RKO (cell line): ENCODE results near the gene SLC25A33.

Experiments used
- DNase-seq: peaks from one replicate; pipeline ENCODE4 v3.0.0-alpha.2; 2016; ENCODE audit warnings: low spot score

SLC25A33 gene

DNA sequence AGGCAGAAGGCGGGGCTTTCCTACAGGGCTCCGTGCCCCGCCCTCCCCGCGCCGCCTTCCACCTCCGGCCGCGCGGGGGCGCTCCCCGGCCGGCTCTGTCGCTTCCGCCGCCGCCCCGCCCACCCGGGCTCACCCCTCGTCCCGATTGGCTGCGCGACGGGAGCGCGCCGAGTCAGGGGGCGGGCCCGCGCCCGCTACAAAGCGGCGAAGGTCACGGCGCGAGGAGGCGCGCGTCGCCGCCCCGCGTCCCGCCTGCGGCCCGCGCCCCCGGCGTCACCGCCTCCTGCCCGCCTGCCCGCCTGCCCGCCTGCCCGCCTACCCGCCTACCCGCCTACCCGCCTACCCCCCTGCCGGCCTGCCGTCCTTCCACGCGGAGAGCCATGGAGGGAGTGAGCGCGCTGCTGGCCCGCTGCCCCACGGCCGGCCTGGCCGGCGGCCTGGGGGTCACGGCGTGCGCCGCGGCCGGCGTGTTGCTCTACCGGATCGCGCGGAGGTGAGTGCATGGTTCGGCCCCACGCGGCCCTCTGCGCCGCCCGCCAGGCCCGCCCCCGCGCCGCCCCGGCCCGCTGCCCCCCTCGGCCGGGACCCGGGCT, 49.4 kb downstream of the SLC25A33 start, which contains the start of gene TMEM201:
Gene TMEM201, plus strand, starts transcription at position 361 of the 593 bp plus-strand sequence. Its CDS starts 20 bp downstream, at position 381.
- peak; percentile 89 for DNase-seq

DNA sequence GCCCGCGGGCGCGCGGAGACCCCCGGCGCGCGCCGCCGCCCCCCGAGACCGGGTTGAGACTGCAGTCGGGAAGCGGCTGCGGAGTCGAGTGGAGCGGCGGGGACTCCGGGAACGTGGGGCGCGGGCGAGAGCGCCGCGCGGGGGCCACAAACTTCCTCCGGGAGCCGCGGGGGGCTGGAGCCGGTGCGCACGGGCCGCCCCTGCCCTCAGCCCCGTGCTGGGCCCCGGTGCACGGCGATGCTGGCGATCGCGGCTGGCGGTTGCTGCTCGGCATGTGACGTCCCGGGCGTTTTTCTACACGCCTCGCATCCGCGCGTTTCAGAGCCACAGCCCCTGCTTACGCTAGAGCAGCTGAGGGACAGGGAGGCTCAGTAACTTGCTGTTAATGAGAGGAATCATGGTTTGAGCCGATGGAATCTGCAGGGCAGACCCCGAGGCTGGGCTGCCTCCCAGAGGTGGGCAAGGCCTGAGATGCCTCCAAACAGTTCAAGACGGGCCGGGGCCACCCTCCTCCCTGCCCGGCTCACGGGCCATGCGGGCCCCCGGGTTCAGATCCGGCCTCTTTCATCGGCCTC, 50.0 kb downstream of the SLC25A33 start:
- peak; percentile 7 for DNase-seq

DNA sequence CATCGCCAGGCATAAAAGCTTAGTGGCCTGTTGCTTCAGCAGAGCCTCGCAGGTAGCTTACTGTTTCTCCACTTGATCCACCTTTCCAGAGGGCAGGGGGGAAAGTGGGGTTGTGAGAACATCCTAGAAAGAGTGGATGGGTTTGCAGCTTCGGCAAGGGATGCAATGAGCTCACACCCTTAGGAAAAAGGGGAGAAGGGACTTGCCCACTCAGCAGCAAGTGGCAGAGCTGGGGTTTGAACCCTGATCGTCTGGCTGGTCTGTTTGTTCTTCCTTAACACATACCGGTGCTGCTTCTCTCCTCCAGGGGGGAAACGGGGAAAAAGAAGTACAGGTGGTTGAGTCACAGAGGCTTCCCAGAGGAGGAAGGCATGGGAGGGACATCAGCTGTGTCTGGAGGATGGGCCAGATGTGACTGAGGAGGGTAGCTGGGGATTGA, 50.5 kb downstream of the SLC25A33 start:
- DNase-seq, result peak; percentile 40

GRCh38 chr1:9590201-9590600, 50.9 kb downstream of the SLC25A33 start:
- DNase-seq, result no peak

GRCh38 chr1:9590945-9591668, 51.8 kb downstream of the SLC25A33 start:
- no peak for DNase-seq

DNA sequence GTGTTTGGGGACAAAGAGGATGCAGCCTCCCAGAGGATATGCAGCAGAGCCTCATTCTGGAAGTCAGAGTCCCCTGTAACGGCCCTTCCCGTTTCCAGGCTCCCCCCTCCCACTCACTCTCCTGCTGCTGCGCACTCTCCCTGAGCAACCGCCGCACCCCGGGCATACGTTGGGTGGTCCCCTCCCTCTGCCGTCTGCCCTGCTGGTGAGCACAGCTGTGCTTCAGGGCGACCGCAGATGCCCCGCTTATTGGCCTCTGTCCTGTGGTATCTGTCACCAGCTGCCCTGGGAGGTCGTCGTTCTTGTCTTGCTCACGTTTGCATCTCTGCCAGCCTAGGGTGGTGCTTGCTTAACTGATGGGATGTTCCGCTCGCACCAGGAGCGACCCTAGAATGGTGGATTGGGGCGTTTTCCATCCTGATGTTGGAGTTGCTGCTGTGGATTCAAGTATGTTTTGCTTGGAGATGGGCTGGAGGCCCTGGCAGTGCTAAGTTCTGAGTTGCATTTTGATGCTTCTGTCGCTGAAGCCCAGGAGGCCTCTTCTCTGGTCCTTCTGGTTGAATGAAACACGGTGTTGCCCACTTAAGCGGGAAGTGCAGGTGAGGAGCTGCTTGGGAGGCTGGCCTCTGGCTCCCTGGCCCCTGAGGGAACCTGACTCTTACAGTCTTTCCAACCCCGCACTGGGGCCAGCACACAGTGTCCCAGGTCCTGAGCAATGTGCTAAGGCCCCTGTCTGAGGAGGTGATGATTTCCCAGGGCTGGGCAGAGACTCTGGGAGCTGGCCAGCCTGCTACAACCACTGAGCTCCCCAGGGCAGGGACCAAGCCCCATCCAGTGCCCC, 52.6 kb downstream of the SLC25A33 start:
- DNase-seq, result no peak

DNA sequence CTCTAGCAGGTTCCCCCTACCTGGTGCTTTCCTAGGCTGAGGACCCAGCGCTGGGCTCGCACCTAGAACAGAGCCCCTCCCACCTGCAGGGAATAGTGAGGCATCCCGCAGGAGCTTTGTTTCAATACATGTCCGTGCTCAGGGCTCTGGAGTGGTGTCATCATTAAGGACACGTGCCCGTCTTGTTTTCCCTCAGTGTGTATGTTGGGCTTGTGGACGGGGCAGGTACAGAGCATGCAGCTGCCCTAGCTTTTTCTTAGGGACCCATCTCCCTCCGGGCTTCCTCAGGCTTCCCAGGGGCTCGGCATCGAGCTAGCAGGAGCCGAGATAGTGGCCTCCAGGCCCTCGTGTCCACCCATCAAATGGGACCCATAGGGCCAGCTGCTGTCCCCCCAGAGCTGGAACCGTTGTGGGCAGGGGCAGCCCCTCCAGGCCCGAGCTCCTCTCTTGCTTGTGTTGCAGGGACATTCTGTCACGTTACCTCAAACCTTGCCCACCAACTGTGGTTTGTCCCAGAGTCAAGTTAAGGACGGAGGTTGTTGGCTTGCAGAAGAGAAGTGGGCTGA, 53.3 kb downstream of the SLC25A33 start:
- DNase-seq, result no peak

DNA sequence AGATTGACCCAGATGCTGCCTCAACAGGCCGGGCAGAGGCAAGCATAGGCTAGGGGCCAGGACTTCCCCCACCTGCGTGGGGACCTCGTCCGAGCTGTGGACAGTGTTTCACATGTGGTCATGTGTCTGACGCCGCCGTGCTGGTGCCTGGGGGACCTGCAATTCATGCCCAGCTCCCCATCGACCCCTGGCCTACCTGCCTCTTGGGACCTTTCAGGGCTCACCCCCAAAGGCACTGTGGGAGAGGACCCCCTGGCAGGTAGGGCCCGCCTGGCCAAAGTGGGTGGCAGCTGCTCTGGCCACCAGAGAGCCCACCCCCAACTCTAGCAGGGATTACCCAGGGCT, 53.9 kb downstream of the SLC25A33 start:
- no peak for DNase-seq

GRCh38 chr1:9593492-9594465, 54.5 kb downstream of the SLC25A33 start:
- peak; percentile 43 for DNase-seq

DNA sequence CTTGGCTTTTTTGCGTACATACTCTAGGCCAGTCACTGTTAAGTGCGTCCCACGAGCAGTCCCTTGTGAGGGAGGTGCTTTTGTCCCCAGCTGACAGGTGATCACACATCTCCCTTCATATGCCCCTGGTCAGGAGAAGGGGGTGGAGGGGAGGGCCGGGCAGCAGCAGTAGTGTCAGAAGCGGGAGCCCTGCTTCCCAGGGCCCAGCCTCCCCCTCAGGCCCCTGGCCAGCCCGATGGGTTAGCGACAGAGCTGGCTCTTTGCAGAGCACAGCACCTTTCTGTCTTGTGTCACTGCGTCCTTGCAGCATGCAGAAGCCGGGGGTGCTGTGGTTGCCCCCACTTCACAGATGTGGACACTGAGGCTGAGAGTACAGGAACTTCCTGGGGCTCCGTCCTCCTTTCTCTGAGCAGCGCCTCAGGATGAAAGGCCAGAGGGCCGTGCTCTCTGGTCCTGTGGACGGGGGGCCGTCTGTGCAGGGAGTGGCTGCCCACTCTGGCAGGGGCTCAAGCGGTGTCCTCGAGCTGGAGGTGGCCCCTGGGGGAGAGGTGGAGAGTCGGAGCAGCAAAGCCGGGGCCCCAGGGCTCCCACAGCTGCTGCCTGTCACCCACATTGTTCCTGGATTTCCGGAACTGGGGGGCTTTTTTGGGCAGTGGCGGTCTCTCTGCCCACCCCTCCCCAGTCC, 55.3 kb downstream of the SLC25A33 start:
- DNase-seq, result no peak

DNA sequence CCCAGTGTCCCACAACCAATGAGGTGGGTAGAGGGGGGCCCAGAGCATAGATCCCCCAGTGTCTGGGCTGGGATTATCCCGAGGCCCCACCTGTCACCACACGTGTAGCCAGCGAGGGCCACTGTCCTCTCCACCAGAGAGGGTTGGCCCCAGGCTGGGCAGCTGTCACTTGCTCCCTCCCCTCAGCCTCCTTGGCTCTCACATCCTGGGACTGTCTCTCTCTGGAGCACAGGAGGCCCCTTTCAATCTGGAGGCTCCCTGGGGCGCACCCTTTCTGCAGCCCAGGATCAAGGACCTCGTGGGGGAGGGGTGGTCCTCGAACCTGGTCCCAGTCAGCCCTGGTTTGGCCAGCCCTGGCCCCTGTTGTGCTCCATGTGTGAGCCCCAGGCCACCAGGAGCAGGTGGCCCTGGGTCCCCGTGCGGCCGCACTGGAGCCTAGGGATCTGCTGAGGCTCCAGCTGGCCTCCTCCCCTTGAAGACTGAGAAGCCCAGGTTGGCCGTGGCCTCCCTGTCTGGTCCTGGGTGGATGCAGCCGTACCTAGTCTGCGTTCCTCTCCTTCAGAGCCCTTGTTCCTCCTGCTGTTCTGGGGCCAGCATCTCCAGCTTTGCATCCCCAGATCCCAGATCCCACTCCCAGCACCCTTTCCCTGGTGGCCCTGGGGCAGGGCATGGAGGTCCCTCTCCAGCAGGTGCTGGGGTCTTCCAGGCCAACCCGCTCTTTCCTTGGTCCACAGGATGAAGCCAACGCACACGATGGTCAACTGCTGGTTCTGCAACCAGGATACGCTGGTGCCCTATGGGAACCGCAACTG, 56.1 kb downstream of the SLC25A33 start:
- DNase-seq, result no peak

DNA sequence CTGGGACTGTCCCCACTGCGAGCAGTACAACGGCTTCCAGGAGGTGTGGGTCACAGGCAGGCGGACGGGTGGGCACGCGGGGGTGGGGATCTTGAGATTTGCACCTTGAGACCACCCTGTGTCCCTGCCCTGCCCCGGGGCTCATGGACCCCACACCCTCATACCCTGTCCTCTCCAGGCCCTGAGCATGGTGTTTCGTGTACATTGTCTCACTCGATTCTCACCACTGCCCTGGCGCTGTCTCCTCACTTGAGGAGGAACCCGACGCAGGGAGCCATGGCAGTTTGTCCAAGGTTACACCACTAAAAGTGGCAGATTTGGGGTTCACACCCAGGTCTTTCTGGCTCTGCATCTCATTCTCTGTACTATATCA, 56.7 kb downstream of the SLC25A33 start:
- no peak for DNase-seq

DNA sequence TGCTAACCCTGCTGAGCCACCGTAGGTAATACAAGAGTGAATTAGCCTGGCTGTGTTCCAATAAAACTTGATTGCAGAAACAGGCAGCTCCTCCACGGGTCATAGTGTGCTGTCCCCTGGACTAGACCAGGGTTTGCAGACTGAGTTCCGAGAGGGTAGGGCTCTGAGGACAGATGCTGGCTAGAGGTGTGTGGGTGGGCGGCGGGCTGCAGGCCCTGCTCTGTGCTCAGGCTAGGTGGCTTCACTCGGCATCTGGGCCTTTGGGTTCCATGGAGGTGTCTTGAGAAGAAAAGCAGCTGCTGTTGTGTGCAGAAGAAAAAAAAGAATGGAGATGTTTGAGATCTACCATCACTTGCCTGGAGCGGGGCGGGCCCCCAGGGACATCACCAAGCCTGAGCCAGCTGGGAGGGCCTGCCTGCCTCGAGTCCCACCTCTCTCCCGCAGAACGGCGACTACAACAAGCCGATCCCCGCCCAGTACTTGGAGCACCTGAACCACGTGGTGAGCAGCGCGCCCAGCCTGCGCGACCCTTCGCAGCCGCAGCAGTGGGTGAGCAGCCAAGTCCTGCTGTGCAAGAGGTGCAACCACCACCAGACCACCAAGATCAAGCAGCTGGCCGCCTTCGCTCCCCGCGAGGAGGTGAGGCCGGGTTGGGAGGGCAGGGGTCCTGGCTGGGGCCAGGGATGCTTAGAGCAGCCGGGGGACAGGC, 57.3 kb downstream of the SLC25A33 start:
- DNase-seq, result no peak

- DNase-seq, result no peak
Measured at GRCh38 chr1:9597361-9598315, 58.4 kb downstream of the SLC25A33 start.

- DNase-seq, result no peak
Measured at GRCh38 chr1:9598316-9598700, 59.0 kb downstream of the SLC25A33 start.

DNA sequence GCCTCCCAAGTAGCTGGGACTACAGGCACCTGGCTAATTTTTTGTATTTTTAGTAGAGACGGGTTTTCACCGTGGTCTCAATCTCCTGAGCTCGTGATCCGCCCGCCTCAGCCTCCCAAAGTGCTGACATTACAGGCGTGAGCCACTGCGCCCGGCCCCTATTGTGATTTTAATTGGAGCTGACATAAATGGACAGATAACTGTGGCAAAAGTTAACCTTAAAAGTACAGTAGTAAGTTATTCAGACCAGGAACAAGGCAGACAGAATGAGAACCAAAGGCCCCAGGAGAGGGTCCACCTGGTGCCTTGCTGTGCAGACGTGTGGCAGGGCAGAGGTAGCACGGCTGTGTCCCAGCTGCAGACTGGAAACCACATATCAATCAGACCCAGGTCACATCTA, 60.5 kb downstream of the SLC25A33 start:
- no peak for DNase-seq
